Caco-2 (cell line): ENCODE results near the gene CLEC4G. TPM values are rescaled to one million over a fixed set of nuclear protein-coding genes. Genes with fewer than 3 reads are reported as not detected.

Experiments used
- BruUV-seq: library from RNA; stranded (reverse); fragments of 400-500 nt; replicated peaks from 2 replicates; lab custom pipeline; 2021; lab: Mats Ljungman, UMichigan
- CTCF ChIA-PET: fragments of 300-600 bp; sonication (Branson Sonifier 250); formaldehyde crosslinking; loops from one replicate; lab custom pipeline; 2022; ENCODE audit warnings: antibody characterized with exemption; lab: Charles Lee
- POLR2A ChIA-PET: fragments of 300-600 bp; sonication (Branson Sonifier 250); formaldehyde crosslinking; loops from one replicate; lab custom pipeline; 2022; ENCODE audit warnings: antibody characterized with exemption; lab: Charles Lee
- DNase-seq, 2 experiments: peaks; one replicate each; pipeline versions ENCODE4 v3.0.0 to v3.0.0-alpha.2; 2020 to 2022
- H3K27me3 ChIP-seq: replicated peaks from 2 replicates; pipeline ENCODE4 v1.6.0; 2011; ENCODE audit warnings: low read length; ENCODE audit not compliant: control insufficient read depth, insufficient read depth
- H3K36me3 ChIP-seq: 2 replicates; pipeline ENCODE4 v1.5.1; 2011; ENCODE audit warnings: low read length; ENCODE audit not compliant: control insufficient read depth, insufficient read depth
- H3K4me1 ChIP-seq: fragments of 250-450 bp; sonication (Bioruptor Pico); 2 replicates; pipeline ENCODE4 v1.5.1; 2020; ENCODE audit warnings: mild to moderate bottlenecking
- H3K4me3 ChIP-seq: 2 replicates; pipeline ENCODE4 v1.5.1; 2011; ENCODE audit warnings: low read depth, mild to moderate bottlenecking, control low read depth, low read length
- H3K9me3 ChIP-seq: fragments of 250-450 bp; sonication (Bioruptor Pico); 2 replicates; pipeline ENCODE4 v1.5.1; 2020; ENCODE audit warnings: mild to moderate bottlenecking, moderate library complexity
- H3K27ac Mint-ChIP-seq: one replicate; pipeline ENCODE4 v1.8.0; 2022; ENCODE audit warnings: mixed read lengths; ENCODE audit not compliant: unreplicated experiment
- H3K27me3 Mint-ChIP-seq: one replicate; pipeline ENCODE4 v1.8.0; 2022; ENCODE audit warnings: mixed read lengths; ENCODE audit not compliant: insufficient read depth, unreplicated experiment
- H3K36me3 Mint-ChIP-seq: one replicate; pipeline ENCODE4 v1.8.0; 2022; ENCODE audit warnings: mild to moderate bottlenecking, mixed read lengths; ENCODE audit not compliant: insufficient read depth, unreplicated experiment
- H3K4me1 Mint-ChIP-seq: one replicate; pipeline ENCODE4 v1.8.0; 2022; ENCODE audit warnings: low read depth, mixed read lengths; ENCODE audit not compliant: unreplicated experiment
- H3K4me3 Mint-ChIP-seq: one replicate; pipeline ENCODE4 v1.8.0; 2022; ENCODE audit warnings: mild to moderate bottlenecking, moderate library complexity, mixed read lengths; ENCODE audit not compliant: unreplicated experiment
- H3K9me3 Mint-ChIP-seq: one replicate; pipeline ENCODE4 v1.8.0; 2022; ENCODE audit warnings: mixed read lengths; ENCODE audit not compliant: unreplicated experiment
- CTCF ChIP-seq, 2 experiments: fragments of 200-600 bp in 1 of 2; IDR thresholded peaks; 1 replicate in 1 of 2; 2 replicates in 1 of 2; pipeline versions ENCODE4 v1.5.1 to v1.8.0; 2011 to 2022; ENCODE audit warnings: antibody characterized with exemption in 1 of 2, control low read depth in 1 of 2, inconsistent platforms in 1 of 2, low read depth in 1 of 2, low read length in 1 of 2, mild to moderate bottlenecking in 1 of 2, moderate library complexity in 1 of 2; ENCODE audit not compliant: insufficient read depth in 1 of 2, severe bottlenecking in 1 of 2, unreplicated experiment in 1 of 2
- intact Hi-C: fragments of 100-400 bp; cut with micrococcal nuclease; formaldehyde crosslinking; loops from one replicate; pipeline ENCODE4 v1.10.0; 2022; ENCODE audit not compliant: unreplicated experiment
- total RNA-seq: library from RNA; stranded (reverse); gene quantifications from 2 replicates; pipeline ENCODE4 v1.2.3, GENCODE V29; 2022

CLEC4G gene
- total RNA-seq, 1 experiment from 2014 or later = not detected

- Histone ChIP-seq H3K4me1 (no peaks in the 10 kb centered on the region), H3K4me3 (no peak overlapping the region), H3K36me3 (no peaks in the 10 kb centered on the region), H3K9me3 (no peaks in the 10 kb centered on the region), H3K27me3 (no peaks in the 10 kb centered on the region)
- H3K9me3 Mint-ChIP-seq = no peaks in the 10 kb centered on the region
- TF ChIP-seq CTCF (IDR thresholded peaks at IDR 0.05; ENCODE audit: insufficient read depth in 1 of 2, low read depth in 1 of 2, low read length in 1 of 2, severe bottlenecking in 1 of 2, unreplicated experiment in 1 of 2) = no peak
- no peak for DNase-seq
- no peak overlapping the region for H3K27ac Mint-ChIP-seq
- no peaks in the 10 kb centered on the region for H3K27me3 Mint-ChIP-seq
- CTCF ChIA-PET = no interaction called here
- BruUV-seq = no TSS peak
- no peak overlapping the region for H3K4me3 Mint-ChIP-seq
- H3K36me3 Mint-ChIP-seq = no peaks in the 10 kb centered on the region
- POLR2A ChIA-PET = no interaction called here
- intact Hi-C loops = no loop called here
- no peaks in the 10 kb centered on the region for H3K4me1 Mint-ChIP-seq
Observed at GRCh38 chr19:7718668-7719067, 13.2 kb downstream of the CLEC4G start.

GRCh38 chr19:7716762-7717161 lies 15.1 kb downstream of the CLEC4G start:
- Histone ChIP-seq H3K4me1 (no peaks in the 10 kb centered on the region), H3K4me3 (no peak overlapping the region), H3K27me3 (no peaks in the 10 kb centered on the region), H3K9me3 (no peaks in the 10 kb centered on the region), H3K36me3 (no peaks in the 10 kb centered on the region)
- Mint-ChIP-seq H3K9me3 (no peaks in the 10 kb centered on the region), H3K4me1 (no peaks in the 10 kb centered on the region), H3K36me3 (no peaks in the 10 kb centered on the region), H3K27me3 (no peaks in the 10 kb centered on the region), H3K27ac (no peak overlapping the region), H3K4me3 (no peak overlapping the region)
- no TSS peak for BruUV-seq
- TF ChIP-seq CTCF (IDR thresholded peaks at IDR 0.05; ENCODE audit: insufficient read depth in 1 of 2, low read depth in 1 of 2, low read length in 1 of 2, severe bottlenecking in 1 of 2, unreplicated experiment in 1 of 2) = no peak
- intact Hi-C loops = no loop called here
- POLR2A ChIA-PET = no interaction called here
- CTCF ChIA-PET = no interaction called here
- no peak for DNase-seq

GRCh38 chr19:7715671-7716070 lies 16.2 kb downstream of the CLEC4G start:
- no peak for DNase-seq
- Mint-ChIP-seq H3K36me3 (no peaks in the 10 kb centered on the region), H3K27ac (no peak overlapping the region), H3K27me3 (no peaks in the 10 kb centered on the region), H3K4me3 (no peak overlapping the region), H3K4me1 (no peaks in the 10 kb centered on the region), H3K9me3 (no peaks in the 10 kb centered on the region)
- intact Hi-C loops = no loop called here
- Histone ChIP-seq H3K36me3 (no peaks in the 10 kb centered on the region), H3K4me3 (no peak overlapping the region), H3K9me3 (no peaks in the 10 kb centered on the region), H3K27me3 (no peaks in the 10 kb centered on the region), H3K4me1 (no peaks in the 10 kb centered on the region)
- CTCF ChIA-PET = no interaction called here
- POLR2A ChIA-PET = no interaction called here
- BruUV-seq = no TSS peak
- no peak for TF ChIP-seq CTCF (IDR thresholded peaks at IDR 0.05; ENCODE audit: insufficient read depth in 1 of 2, low read depth in 1 of 2, low read length in 1 of 2, severe bottlenecking in 1 of 2, unreplicated experiment in 1 of 2)
